C4-2B (cell line): ENCODE data around the gene TMCO4.
"Not testable (repeated sequence)": the region's sequence is repeated elsewhere in the genome, so short reads cannot be mapped to it uniquely, and the experiment has no call there.

ENCODE experiments used
- H3K27ac ChIP-seq: fragments of 450-650 bp; 2 replicates; pipeline ENCODE4 v1.5.1; 2017
- ZFX ChIP-seq: fragments of 450-650 bp; IDR thresholded peaks from 2 replicates; pipeline ENCODE4 v1.6.1; 2017
- TF ChIP-seq, protein P1 (sequence below): fragments of 450-650 bp; conservative IDR thresholded peaks from 2 replicates; pipeline ENCODE4 v1.5.1; 2017; ENCODE audit warnings: mild to moderate bottlenecking

TMCO4 gene

DNA sequence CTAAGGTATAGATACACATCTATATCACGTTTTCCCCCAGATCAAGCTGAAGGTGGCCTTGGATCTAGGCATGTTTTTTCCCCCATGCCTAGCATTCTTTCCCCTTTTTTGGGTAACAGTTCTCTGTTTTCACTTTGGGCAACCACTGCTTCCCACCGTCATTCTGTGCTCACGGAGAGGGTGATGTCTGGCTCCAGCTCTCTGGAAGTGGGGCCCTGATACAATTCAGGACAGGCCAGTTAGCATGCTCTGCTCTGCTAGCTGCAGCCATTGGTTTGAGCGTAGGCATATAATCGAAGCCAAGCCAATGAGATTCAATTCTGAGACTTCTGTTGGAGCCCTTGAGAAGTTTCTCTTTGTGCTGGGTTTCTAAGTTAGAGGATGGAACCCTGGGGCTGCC, 17.4 kb upstream of the TMCO4 start:
- TF ChIP-seq, protein P1, sequence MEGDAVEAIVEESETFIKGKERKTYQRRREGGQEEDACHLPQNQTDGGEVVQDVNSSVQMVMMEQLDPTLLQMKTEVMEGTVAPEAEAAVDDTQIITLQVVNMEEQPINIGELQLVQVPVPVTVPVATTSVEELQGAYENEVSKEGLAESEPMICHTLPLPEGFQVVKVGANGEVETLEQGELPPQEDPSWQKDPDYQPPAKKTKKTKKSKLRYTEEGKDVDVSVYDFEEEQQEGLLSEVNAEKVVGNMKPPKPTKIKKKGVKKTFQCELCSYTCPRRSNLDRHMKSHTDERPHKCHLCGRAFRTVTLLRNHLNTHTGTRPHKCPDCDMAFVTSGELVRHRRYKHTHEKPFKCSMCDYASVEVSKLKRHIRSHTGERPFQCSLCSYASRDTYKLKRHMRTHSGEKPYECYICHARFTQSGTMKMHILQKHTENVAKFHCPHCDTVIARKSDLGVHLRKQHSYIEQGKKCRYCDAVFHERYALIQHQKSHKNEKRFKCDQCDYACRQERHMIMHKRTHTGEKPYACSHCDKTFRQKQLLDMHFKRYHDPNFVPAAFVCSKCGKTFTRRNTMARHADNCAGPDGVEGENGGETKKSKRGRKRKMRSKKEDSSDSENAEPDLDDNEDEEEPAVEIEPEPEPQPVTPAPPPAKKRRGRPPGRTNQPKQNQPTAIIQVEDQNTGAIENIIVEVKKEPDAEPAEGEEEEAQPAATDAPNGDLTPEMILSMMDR: no peak
- TF ChIP-seq ZFX: no peak

DNA sequence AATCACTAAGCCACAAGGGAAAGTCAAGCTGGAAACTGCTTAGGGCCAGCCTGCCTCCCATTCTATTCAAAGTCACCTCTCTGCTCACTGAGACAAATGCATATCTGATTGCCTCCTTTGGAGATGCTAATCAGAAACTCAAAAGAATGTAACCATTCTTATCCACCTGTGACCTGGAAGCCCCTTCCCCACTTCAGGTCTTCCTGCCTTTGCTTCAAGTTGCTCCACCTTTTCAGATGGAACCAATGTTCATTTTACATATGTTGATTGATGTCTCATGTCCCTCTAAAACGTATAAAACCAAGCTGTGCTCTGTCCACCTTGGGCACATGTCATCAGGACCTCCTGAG, 17.0 kb upstream of the TMCO4 start:
- not testable (repeated sequence) for H3K27ac ChIP-seq

More for the DNA sequence above, 17.4 kb upstream of the TMCO4 start:
- no peak overlapping the region for H3K27ac ChIP-seq

DNA sequence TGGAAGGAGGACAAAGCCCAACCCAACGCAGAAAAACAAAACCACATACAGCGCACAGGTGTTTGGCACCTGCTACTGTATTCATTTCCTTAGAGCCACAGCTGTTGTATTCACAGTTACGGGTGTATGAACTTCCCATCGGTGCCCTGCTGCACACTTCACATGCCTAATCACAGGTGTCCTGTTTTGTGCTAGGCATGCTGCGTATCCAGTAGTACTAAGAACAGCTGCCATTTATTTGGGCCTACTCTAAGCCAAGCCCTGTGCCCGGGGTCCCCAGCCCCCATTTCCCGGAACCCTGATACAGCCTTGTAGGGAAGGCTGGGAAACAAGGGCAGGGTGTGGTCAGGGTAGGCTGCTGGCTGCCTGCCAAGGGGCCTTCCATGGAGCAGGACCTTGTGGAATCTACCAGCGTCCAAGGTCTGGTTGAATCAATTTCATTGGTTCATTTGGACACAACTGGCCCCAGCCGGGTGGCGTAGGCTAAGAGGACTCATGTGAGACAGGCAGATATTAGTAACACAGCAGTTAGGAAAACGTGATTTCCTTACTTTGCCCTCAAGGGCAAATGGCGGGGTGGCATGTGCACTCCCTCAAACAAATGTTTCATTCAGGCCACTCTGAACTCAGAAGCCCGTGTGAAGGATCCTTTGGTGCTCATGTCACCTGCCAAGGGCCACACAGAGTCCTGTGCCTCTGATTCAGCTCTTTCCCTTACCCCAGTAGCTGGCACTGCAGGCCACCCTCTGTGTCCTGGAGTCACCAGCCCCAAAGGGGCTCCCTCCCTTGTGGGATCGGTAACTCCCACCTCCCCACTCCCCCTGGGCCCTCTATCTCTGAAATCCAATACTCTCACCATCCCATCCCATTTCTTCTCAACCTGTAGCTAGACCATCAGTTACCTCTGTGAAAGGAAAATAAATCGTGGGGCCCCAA, 16.4 kb upstream of the TMCO4 start:
- TF ChIP-seq ZFX: no peak
- TF ChIP-seq, protein P1: no peak
- H3K27ac ChIP-seq: no peak overlapping the region

DNA sequence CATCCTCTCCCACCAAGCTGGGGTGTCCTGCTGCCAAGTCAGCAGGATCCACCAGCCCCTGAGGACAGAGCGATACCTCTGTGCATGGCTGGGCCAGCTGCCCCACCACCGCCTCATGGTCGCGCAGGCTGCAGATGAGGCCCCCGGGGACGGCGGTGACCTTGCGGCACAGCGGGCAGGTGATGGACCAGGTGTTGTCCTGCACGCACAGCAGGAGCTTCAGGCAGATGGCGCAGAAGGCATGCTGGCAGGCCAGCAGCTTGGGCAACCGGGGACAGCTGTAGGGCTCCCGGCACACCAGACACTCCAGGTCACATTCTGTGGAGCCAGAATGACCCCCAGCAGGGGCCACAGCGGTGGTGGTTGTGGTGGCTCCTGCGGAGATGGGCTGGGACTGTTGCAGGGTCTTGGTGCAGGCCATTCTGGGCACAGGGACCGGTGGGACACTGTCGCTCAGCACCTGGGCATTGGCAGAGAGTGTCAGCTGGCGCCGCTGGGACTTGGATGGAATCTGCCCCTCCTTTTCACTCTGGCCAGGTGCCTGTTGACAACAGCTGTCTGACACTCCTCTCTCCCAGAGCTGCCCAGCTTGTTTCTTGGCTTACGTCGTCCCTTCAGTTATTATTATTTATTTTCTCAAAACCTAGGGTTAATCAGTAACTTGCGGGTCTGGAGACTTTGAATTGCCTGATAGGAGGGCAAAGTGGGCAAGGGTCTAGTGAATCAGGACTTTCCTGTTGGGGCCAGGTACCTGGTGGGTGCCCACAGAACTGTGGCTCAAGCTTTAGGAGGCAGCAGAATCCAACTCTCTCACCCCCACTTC, 15.2 kb upstream of the TMCO4 start, which contains the start of gene RNF186:
Gene RNF186 (minus strand): TSS at position 603 of the 823 bp plus-strand sequence. CDS start 182 bp downstream, at position 421.
- no peak for TF ChIP-seq ZFX
- TF ChIP-seq, protein P1: no peak
- no peak within 1 kb of the TSS for H3K27ac ChIP-seq

DNA sequence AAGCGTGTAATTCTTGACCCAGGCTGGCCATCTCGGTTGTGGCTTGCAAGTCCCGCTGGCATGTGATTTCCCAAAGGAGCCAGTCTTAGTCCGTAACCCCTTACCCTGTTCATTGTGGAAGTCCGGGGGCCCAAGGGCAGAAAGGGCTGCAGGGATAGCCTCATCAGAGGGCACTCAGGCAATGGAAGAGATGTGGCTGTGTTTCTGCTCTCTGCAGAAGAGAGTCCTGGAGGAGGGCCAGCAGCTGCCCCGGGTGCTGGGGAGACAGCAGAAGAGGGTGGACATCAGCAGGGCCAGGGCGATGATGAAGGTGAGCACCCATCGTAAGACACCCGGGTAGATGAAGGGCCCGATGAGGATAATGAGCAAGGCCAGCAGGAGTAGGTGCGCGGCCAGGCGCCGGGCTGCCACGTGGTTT, 14.5 kb upstream of the TMCO4 start:
- no peak overlapping the region for H3K27ac ChIP-seq
- TF ChIP-seq, protein P1: no peak

DNA sequence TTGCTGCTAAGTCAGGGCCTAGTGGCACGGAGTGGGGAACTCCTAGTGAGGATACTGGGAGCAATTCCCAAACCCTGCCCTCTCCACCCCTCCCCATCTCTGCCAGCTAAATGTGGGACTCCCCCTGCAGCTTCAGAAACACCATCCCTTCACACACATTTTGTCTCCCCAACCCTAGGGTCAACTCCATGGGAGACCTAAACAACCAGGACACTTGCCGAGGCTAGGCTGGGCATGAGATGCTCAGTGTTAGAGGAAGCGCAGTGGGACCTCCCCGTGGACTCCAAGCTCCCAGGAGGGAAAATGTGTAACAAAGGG, 13.9 kb upstream of the TMCO4 start:
- TF ChIP-seq, protein P1: no peak
- TF ChIP-seq ZFX: no peak
- no peak overlapping the region for H3K27ac ChIP-seq

DNA sequence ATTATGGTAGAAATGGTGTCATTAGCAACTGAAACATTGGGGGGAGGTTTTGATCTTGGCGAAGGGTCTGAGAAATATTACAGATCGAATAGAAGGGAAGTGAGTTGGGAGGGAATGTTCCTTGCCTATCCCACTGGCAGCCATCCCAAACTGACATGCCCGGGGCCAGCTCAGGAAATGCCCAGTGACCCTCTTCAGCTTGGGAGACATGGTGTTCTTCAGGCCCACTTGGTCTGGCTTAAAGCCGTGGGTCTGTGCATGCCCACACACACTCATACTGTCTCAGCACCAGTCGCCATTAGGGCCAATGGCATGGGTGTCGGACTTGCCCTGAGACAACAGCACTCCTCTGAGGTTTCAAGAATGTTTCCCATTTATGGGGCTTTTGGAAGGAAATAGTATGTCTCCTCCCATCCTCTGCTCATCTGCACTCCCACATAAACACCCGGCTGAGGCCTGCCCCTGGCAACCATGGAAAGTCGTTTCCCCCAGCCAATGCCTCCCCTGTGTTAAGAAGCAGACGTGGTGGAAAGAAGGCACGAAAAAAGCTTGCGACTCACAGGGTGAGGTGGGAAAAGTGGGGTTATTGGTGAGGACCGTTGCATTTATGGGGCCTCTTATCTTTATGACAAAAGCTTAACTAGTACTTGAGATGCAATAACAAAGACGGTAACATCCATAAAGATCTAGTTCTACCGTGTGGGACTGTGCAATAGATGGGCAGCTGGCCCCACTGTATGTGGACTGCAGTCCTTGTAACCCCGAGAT, 13.3 kb upstream of the TMCO4 start:
- no peak overlapping the region for H3K27ac ChIP-seq
- no peak for TF ChIP-seq ZFX
- TF ChIP-seq, protein P1: no peak
